Mesothelial cell of epicardium (in vitro differentiated cells): ENCODE data around the gene GNA12. TPM values are rescaled to one million over a fixed set of nuclear protein-coding genes. Genes with fewer than 3 reads are reported as not detected.

Experiments used
- DNase-seq, 2 experiments: peaks; one replicate each; pipeline ENCODE4 v3.0.0; 2021; ENCODE audit warnings: low spot score in 2 of 2; ENCODE audit not compliant: unreplicated experiment in 2 of 2
- H3K27ac Mint-ChIP-seq: 2 replicates; pipeline ENCODE4 v1.8.0; 2021; ENCODE audit warnings: mixed read lengths
- H3K27me3 Mint-ChIP-seq: 2 replicates; pipeline ENCODE4 v1.8.0; 2021; ENCODE audit warnings: low read depth, mixed read lengths
- H3K36me3 Mint-ChIP-seq: 2 replicates; pipeline ENCODE4 v1.8.0; 2021; ENCODE audit warnings: mixed read lengths
- H3K4me1 Mint-ChIP-seq: 2 replicates; pipeline ENCODE4 v1.8.0; 2021; ENCODE audit warnings: mixed read lengths
- H3K4me3 Mint-ChIP-seq: 2 replicates; pipeline ENCODE4 v1.8.0; 2021; ENCODE audit warnings: mild to moderate bottlenecking, moderate library complexity, mixed read lengths
- H3K9me3 Mint-ChIP-seq: 2 replicates; pipeline ENCODE4 v1.8.0; 2021; ENCODE audit warnings: mixed read lengths
- total RNA-seq: library from RNA; stranded (reverse); gene quantifications from 3 replicates; pipeline ENCODE4 v1.2.1, GENCODE V29; 2021
- TF ChIP-seq, protein P1 (sequence below): fragments of 200-600 bp; sonication (generic); IDR thresholded peaks from one replicate; pipeline ENCODE4 v1.5.0; 2021; ENCODE audit warnings: antibody characterized with exemption; ENCODE audit not compliant: unreplicated experiment

GNA12 gene
- total RNA-seq, 1 donor from 2014 or later, result 57.1 TPM

DNA sequence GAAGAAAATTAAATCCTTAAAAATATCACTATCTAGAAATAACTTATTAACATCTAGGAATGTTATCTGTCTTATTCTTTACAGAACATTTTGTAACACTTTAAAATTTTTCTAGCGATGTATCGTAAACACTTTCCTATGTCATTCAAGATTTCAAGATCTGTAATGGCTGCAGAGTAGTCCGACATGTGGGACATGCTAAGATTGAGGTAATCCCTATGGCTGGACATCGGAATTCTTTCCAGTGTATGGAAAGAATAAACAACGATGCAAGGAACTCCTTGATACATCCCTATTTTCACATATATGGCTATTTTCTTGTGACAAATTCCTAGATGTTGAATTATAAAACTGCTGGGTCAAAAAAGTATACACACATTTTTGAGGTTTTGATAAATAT is 37.5 kb downstream of the GNA12 start:
- Mint-ChIP-seq H3K9me3 (no peaks in the 10 kb centered on the region), H3K4me3 (no peak overlapping the region), H3K27ac (no peak overlapping the region), H3K4me1 (peaks cover 56% of the 10 kb centered on the region), H3K36me3 (peaks cover 2% of the 10 kb centered on the region), H3K27me3 (no peaks in the 10 kb centered on the region)
- no peak for DNase-seq
- TF ChIP-seq, protein P1, sequence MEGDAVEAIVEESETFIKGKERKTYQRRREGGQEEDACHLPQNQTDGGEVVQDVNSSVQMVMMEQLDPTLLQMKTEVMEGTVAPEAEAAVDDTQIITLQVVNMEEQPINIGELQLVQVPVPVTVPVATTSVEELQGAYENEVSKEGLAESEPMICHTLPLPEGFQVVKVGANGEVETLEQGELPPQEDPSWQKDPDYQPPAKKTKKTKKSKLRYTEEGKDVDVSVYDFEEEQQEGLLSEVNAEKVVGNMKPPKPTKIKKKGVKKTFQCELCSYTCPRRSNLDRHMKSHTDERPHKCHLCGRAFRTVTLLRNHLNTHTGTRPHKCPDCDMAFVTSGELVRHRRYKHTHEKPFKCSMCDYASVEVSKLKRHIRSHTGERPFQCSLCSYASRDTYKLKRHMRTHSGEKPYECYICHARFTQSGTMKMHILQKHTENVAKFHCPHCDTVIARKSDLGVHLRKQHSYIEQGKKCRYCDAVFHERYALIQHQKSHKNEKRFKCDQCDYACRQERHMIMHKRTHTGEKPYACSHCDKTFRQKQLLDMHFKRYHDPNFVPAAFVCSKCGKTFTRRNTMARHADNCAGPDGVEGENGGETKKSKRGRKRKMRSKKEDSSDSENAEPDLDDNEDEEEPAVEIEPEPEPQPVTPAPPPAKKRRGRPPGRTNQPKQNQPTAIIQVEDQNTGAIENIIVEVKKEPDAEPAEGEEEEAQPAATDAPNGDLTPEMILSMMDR, result no peak

DNA sequence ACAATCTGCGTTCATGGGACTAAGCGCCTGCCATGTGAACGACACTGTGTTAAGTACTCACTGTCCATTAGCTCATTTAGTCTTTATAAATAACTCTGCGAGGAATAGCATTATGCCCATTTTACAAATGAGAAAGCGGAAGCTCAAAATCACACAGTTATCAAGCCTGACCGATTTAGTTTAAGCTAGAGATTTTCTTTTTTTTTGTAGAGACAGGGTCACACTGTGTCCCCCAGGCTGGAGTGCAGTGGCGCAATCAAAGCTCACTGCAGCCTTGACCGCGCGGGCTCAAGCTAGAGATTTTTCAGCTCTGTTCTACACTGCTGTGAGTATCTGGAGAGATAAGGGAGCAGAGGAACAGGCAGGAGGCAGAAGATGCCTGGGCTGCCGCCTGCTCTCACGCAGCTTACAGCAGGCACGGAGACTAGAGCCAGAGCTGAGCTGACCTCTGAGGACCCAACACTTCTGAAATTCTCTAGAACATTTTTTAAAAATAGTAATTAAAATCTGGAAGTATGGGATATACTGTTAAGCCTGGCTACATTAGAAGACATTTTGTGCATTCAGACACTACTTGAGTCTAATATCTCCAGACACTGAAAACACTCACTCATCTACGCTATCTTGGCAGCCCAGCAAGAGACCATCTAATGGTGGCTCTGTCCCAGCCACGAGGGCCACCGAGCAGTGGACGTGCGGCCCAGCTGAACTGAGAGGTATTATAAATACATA is 38.7 kb downstream of the GNA12 start:
- no peak for DNase-seq
- Mint-ChIP-seq H3K9me3 (no peaks in the 10 kb centered on the region), H3K4me1 (peaks cover 62% of the 10 kb centered on the region), H3K4me3 (no peak overlapping the region), H3K36me3 (no peaks in the 10 kb centered on the region), H3K27ac (peak overlapping the region; percentile 68), H3K27me3 (no peaks in the 10 kb centered on the region)
- TF ChIP-seq, protein P1, result no peak

DNA sequence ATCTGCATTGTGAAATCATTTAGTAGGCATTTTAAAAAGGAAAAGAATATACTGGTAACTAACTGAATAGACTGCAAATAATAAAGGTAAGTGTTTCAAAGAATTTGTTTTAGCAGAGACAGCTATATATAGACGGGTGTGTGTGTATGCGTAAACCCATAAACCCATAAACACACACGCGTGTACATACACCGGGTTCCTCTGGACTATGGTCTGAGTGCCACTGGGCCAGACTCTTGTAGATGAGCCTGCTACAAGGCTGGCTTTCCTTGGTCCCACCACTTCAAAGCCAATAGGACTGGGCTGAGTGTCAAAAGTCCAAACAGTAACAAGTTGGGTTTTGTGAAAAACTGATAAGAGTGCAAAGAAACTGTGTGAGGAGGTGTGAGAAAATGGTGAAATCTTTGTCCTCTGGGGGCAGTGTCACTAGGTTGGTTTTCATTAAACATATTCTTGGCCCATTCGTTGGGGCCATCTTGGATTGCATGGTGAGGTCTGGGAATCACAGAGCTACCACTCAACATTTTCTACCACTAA is 39.8 kb downstream of the GNA12 start:
- no peak for DNase-seq
- TF ChIP-seq, protein P1, result no peak
- Mint-ChIP-seq H3K9me3 (no peaks in the 10 kb centered on the region), H3K27me3 (no peaks in the 10 kb centered on the region), H3K27ac (no peak overlapping the region), H3K36me3 (no peaks in the 10 kb centered on the region), H3K4me1 (peaks cover 66% of the 10 kb centered on the region), H3K4me3 (no peak overlapping the region)

DNA sequence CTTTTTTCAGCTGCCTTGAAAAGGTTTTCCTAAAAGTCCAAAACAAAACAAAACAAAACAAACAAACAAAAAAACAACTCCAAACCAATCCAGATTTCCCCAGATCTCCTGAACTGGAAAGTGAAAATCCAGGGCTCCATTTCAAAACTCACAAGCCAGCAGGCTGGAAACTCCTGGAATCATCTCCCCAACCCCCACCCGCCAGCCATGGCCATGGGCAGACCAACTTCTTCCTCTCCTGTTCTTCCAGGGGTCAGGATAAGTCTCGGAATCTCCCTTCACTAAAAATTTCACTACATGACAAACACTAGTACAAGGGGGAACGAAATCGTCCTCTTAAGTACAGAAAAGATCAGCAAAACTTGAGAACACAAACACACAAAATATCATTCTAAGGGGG is 40.4 kb downstream of the GNA12 start:
- TF ChIP-seq, protein P1, result no peak
- H3K4me1 Mint-ChIP-seq, result peaks cover 62% of the 10 kb centered on the region

DNA sequence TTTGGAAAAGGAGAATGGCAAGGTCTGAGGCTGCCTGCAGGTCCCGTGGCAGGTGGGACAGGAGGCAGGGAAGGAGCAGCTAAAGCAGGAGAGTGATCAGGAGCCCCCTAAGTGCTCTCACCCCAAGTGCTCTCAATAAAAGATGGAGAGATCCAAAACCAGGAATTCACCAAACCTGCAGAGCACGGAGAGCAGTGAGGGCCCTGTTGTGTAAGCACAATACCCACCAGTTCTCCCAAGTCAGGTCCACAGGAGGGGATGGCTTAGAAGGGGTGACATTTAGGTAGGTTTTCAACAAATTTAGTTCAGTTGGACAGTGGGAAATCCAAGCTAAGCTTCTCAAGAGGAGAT is 40.8 kb downstream of the GNA12 start:
- peak overlapping the region; percentile 37 for H3K4me3 Mint-ChIP-seq
- no peaks in the 10 kb centered on the region for H3K27me3 Mint-ChIP-seq
- H3K4me1 Mint-ChIP-seq, result peaks cover 59% of the 10 kb centered on the region
- DNase-seq, result no peak
- TF ChIP-seq, protein P1, result no peak
- H3K27ac Mint-ChIP-seq, result peak overlapping the region; percentile 92
- no peaks in the 10 kb centered on the region for H3K36me3 Mint-ChIP-seq
- no peaks in the 10 kb centered on the region for H3K9me3 Mint-ChIP-seq

More for the DNA sequence above, 40.4 kb downstream of the GNA12 start:
- Mint-ChIP-seq H3K27ac (peak overlapping the region; percentile 67), H3K9me3 (no peaks in the 10 kb centered on the region), H3K36me3 (no peaks in the 10 kb centered on the region), H3K4me3 (no peak overlapping the region), H3K27me3 (no peaks in the 10 kb centered on the region)
- no peak for DNase-seq
